Suppressor macrophage treated with lipopolysaccharide for 4 hours (primary cell): ENCODE results near the gene FRMD4A.

ENCODE experiments used
- DNase-seq: peaks from one replicate; pipeline ENCODE4 v3.0.0-alpha.2; 2020

Gene FRMD4A

DNA sequence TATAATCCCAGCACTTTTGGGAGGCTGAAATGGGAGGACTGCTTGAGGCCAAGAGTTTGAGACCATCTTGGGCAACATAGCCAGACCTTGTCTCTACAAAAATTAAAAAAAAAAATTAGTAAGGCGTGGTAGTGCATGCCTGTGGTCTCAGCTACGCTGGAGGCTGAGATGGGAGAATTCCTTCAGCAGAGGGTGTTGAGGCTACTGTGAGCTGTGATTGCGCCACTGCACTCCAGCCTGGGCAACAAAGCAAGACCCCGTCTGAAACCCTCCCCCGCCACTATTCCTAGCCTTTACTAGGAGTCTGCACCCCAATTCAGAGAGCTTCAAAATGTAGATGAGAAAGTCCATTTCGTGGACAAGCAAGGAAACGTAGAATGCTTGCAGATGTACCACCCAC, 648.8 kb downstream of the FRMD4A start:
- DNase-seq: no peak

DNA sequence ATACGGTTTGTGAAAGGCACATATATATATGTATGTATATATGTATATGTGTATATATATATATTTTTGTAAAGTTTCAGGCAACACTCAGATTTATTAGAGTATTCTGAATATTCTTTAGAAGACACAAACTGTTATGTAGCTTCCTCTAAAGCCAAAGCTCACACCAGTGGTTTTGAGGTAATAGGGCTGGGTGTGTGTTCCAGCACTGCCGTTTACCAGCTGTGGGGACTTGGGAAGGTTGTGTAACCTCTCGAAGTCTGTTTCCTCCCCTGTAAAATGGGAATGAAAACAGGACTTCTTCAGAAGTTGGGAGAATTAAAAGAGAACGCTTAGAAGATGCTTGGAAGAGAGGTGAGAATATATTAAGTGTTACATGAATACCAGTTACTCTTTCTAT, 649.2 kb downstream of the FRMD4A start:
- no peak for DNase-seq

DNA sequence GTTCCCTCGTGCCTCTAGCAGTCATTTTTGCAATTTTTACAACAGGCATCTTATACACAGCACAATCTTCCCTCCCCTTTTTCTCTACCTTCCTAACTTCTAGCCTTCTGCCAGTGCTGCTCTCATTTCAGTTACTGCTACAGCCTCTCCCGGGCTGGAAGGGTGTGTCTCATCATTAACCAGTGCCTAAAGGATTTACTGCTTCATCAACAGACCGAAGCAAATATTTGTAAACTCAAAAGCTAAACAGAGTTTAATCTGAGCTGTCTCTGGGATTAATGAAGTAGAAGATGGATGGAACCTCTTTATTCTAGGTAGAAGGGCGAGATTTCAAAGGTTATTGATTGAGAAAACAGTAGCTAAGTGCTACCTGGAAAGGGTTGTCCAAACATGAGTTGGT, 649.6 kb downstream of the FRMD4A start:
- DNase-seq: no peak

DNA sequence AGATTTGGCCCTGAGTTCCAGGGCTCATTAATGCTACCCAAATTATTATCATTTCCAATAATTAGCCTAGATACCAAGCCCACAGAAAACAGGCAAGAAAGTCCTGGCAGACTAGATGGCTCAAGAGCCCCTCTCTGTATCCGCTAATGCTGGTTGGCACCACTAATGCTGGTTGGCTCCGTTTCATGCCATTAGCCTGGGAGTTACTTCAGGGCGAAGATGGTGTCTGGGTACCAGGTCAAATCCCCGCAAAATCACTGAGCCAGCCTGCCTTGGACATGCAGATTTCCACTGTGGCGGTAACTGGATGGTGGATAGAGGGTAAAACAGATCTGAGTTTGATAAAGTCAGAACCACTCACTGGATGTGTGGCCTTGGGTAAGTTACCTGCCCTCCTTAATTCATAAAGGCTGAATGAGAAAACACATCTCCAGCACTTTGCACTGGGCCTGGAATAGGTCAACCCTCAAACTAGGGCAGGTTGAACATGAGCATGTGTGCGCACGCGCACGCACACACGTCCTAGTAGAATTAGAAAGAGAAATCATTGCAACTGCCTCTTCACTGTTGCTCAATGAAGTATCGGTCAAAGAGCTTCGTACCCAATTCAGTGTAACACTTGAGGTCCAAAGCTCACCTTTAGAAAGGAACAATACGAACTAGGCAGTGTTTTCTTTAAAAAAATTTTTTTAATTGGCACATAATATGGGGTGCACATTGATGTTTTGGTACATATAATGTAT, 652.5 kb downstream of the FRMD4A start:
- DNase-seq: no peak

DNA sequence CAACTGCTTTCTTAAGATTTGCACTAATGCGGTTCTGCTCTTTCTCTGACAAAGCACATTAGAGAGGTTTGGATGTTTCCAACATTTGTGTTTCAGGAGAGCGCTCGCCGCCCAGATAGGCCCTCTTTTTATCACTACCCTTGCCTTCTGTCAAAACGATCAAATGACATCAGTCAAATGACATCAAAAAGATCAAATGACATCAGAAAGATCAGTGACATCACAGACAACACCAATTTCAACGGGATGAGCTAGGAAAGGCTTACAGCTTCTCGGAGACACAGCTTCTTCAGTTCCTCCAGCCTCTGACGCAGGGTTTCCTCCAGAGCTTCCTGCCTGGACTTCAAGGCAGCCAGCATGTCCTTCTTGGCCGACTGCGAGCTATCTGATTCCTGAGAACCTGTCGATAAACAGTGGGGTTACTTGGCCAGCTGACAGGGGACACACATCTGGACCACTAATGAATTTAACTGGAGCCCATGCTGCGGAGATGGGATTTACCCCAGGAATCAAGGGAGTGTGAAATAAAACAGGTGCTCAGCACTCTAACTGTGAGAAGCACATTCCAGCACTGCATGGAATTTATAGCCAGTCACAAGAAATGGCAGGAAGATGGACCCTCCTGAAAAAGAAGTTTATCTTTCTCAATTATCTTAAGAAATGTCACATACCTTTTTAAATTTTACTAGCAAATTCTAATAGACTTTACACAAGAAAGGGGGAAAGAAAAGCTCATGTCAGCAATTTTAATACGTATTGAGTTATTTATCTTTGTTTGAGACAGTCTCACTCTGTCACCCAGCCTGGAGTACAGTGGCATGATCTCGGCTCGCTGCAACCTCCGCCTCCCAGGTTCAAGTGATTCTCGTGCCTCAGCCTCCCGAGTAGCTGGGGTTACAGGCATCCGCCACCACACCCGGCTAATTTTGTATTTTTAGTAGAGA, 655.8 kb downstream of the FRMD4A start:
- DNase-seq: no peak

DNA sequence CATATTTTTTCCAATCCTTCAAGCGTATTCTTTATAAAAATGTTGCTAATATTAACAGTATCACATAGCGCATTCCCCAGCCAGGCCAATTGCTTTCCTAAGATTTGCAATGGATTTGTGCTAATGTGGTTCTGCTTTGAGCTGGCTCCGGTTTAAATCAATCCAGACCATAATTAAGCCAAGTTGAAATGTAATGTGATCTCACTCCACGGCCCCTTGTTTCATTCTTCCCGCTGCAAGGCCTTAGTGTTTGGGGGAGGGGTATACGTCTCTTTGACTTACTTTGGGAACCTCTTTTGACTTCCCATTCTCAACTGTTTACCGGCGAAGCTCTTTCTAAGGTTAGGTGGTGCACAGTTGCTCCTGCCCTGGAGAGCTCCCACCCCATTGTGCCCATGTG, 657.6 kb downstream of the FRMD4A start:
- DNase-seq: no peak

DNA sequence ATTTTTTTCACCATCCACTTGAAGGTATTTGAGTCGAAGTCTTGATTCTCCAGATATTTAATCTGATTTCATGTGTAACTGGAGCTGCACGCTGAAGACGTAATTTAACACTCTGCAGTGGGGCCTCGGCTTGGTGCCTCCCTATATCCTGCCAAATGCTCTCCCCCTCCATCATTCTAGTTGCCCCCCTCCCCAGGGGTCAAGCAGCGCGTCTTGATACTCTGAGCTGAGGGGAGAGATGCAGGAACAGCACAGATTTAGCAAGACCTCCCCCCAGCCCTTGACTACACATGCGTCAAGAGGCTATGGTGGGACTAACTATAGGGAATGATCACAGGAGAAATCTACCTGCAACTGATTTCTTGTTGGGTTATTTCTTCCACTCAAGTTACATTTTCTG, 658.2 kb downstream of the FRMD4A start:
- DNase-seq: no peak

DNA sequence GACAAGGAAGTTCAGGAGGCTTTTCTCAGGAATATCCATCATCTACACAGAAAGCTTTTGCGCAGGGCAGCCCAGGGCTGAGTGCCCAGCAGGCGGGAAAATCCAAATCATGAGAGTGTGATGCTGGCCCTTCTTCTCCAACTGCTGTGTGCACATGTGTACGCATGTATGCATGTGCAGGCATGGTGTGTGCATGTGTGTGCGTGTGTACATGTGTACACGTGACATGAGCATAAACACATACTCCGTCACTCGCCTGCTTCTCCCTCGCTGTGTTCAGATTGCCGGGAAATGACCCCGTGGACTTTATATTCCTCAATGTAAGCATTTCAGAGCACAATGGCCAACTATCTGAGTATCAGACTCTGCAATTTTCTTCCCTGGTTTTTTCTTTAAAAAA, 658.8 kb downstream of the FRMD4A start:
- no peak for DNase-seq

DNA sequence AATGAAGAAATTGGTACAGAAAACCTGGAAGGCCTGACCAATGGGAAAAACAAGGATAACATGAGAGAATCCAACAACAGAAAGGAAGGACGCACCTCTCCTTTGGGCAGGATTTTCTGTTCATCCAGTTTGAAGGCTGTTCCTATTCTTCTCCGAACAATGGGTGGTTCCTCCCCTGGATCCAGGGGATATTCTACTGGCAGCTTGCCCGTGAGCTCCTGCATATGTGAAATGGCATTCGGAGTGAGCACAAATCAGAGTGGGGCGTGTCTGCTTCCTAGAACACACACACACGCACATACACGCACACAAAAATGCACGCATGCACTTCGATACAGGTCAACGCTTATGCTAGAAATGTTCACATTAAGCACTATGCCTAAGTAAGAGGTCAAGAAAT, 660.4 kb downstream of the FRMD4A start:
- DNase-seq: no peak

DNA sequence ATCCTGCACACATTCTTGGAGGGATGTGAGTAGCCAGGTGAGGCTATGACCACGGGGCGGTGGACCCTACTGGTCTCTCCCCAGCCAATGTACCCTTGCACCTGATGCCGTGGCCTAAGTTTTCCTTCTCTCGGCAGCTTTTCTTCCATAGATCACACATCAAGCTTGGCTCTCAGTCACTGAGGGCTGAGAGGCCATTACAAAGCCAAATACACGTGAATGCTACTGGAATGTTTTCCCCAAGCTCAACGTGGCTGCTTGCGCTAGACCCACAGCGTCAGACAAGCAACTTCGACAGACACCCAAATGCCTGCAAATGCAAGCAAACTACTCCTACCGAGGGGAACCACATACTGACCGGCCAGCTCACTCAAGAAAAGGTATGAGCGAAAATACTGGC, 660.8 kb downstream of the FRMD4A start:
- no peak for DNase-seq

DNA sequence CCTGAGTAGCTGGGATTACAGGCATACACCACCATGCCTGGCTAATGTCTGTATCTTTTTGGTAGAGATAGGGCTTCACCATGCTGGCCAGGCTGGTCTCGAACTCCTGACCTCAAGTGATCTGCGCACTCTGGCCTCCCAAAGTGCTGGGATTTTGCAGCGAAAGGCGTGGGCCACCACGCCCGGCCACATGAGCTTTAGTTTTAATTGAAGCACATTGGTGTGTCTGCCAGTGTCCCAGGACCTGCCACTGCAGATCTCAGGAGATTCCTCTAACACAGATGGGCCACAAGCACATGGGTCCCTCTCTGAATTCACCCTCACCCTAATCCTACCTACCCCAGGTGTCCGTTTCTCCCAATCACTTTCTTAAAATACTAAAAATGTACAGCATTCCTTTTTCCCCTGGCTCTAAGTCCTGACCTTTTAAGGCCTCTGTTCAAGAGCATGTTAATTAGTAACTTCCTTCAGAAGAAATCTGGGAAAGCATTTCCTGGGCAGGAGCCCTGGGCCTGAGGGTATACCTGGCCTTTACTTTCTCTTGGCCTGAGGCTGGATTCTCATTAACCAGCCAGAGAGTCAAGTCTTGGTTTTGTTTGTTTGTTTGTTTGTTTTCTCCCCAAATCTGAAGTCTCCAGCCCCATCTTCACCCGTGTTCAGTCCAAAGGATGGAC, 661.4 kb downstream of the FRMD4A start:
- no peak for DNase-seq

DNA sequence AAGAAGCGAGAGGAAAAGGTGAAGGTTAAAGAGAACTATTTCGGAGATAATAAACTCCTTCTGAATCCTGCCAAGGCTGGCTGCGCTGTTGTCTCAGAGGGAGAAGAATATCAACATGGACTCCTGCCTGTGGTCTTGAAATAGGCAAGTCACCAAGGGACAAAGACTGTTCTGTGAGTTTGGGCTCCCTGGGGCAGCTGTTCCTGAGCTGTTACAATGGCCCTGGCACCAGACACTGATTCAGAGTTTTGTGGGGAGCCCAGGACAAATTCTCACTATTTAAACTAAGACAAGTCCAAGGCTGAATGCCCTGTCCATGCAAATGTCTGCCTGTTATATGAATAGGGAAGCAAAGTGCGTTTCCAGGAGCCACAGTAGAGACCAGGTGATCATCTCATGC, 662.6 kb downstream of the FRMD4A start:
- no peak for DNase-seq

DNA sequence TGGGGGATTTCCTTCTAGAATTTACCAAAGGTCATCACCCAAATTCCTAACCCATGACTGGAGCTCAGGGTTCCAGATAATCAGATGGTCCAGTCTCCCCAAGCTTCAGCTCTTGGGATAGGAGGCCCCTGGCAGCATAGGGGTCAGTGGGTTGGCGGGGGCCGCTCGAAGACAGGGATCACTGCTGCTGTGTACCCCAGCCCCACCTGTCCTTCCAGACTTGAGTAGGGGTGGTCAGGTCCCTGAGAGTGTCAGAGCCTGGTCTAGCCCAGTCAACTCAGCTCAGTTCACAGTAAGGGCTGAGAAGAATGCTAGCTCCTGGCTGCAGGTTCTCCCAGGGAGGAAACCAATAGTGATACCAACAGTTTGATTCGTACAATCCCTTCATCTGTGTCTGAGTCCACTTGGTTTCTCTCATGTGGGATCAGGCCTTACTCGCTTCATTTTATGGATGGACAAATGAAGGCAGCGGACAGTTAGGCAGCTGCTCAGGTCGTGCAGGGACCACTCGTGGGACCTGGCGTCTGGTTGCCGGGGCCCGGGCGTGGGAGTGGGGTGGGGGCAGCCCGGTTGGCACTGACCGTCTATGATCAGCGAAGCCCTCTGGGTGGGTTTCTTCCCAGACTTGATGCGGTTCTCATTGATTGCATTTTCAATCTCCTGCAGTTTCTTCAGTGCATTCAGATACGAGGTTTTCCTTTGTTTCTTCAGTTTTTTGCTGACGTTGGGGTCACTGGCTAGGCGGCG, 665.0 kb downstream of the FRMD4A start:
- no peak for DNase-seq

DNA sequence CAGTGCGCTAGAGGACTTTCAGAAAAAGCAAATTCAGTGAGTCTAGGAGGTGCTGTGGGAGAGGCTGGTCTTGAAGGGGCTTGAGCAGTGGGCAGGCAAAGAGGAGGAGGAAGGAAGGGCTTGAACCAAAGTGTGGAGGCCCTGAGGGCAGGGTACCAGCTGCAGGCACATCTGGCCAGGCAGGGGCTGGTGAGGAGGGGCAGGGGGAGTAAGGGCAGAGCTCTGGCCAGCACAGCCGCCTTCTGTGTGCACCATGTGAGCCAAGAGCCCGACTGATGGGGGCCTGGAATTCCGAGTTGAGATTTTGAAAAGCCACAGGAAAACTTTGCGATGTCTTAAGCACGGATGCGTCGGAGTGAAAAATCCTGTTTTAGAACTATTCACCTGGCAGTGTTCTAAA, 669.5 kb downstream of the FRMD4A start:
- DNase-seq: no peak

DNA sequence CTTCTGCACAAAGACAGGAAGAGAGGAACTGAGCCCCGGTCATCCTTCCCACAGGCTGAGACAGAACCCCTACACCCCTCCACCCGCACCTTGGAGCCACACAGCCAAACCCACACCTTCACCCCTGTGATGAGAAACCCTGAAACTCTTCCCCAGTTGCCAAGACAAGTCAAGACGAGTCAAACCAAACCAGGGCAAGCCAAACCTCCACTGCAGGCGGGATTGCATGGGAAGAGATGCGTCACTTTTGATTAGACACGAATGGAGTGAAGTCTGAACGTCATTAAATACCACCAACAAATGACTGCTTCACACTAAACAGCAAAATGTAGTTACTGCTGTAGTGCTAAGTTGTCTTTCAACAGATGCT, 670.2 kb downstream of the FRMD4A start:
- DNase-seq: no peak

DNA sequence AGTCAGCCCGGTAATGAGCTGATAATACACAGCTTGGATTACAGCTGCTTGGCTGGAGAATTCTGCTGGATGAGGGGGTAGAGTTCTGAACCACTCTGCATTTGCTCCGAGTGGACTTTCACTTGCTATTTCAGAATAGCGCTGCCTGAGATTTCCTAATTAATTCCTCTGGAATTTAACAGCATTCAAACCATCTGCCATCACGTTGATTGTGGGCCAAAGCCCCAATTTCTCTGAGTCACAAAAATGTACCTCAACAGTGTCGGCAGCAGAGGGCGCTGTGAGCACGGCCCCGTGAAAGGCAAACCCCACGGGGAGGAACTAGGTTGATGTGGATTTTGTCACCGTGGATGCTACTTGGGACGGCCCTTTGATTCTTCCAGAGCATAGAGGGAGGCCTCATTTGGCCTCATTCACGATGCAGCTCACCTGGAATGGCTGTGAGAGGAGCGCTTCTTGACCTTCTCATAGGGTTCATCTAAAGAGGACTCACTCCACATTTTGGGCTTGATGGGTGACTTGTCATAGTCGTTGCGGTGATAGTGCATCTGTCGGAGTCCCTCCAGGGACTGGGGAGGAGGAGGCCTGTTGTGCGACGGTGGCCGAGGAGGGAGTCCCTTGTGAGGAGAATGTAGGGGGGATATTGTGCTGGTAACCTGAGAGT, 670.7 kb downstream of the FRMD4A start:
- DNase-seq: peak; percentile 78

DNA sequence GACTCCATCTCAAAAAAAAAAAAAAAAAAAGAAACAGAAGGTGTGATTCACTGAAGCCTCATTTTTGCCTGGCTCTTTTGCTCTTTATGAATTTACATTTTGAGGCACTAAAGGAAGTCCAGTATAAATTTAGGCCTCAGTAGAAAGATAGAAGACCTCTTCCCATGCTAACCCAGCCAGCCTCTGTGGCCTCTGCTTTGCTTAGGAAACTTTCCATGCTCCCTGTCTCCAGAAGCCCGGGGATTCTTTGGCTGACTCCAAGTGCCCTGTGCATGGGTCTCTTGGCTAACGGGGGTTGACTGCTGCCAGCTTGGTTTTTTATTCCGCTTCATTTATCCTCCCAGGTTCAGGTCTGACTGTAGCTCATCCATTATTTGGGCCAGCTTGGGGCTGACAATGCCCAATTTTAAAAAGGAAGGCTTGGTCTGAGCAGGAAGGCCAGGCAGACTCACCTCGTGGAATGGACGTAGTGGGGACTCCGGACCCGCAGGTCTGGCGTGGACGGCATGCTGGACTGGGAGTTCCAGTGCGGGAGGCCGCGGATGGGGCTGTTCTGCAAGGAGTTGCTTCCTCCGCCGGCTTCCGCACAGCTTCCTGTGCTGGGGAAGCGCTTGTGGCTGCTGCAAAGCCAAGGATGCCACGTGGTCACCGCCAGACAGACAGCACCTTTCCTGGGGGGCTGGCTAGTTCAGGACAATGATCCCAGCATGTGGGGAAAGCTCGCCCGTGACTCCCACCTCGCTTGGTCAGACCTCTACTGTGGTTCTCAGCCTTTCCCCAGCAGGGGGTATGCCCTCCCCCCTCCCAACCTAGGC, 671.6 kb downstream of the FRMD4A start:
- DNase-seq: peak; percentile 19

DNA sequence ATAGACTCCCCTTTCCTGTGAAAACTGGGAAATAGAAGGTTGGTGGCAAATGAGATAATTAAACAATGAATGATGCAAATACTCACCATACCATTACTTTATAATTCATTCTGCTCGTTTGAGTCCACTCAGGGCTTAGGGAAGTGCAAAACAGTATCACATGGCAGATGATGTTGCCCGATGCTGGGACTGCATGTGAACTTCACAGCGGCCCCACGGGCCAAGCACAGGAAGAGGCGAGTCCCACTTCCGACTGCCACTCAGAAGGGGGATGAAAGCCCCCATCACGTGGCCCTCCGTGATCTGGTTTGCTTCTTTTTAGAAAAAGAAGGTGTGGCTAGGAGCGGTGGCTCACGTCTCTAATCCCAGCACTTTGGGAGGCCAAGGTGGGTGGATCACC, 672.5 kb downstream of the FRMD4A start:
- DNase-seq: peak; percentile 36

DNA sequence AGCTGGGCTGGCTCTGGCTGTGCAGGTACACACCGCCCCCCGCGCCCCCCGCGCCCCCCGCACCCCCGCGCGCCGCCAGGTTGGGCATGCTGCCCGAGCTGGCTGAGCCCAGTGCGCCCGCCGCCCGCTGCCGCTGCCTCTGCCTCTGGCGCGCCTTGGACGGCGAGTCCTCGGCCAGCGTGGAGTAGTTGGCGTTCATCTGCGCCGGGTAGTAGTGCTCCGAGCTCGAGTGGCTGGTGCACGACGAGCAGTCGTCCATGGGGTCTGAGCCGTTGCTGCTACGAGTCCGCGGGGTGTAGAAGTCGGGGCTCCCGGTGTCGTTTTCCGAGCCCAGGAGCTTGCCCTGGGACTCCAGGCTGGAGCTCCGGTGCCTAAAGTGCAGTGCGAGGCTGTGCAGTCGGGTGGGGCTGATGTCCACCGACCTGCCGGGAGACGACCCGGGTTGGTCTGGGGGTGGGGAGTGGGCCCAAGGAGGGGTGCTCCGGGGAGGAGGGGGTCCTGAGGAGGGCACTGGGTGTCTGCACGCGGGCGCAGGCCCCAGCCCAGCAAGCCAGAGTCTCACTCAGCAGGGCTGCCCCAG, 673.5 kb downstream of the FRMD4A start:
- no peak for DNase-seq

DNA sequence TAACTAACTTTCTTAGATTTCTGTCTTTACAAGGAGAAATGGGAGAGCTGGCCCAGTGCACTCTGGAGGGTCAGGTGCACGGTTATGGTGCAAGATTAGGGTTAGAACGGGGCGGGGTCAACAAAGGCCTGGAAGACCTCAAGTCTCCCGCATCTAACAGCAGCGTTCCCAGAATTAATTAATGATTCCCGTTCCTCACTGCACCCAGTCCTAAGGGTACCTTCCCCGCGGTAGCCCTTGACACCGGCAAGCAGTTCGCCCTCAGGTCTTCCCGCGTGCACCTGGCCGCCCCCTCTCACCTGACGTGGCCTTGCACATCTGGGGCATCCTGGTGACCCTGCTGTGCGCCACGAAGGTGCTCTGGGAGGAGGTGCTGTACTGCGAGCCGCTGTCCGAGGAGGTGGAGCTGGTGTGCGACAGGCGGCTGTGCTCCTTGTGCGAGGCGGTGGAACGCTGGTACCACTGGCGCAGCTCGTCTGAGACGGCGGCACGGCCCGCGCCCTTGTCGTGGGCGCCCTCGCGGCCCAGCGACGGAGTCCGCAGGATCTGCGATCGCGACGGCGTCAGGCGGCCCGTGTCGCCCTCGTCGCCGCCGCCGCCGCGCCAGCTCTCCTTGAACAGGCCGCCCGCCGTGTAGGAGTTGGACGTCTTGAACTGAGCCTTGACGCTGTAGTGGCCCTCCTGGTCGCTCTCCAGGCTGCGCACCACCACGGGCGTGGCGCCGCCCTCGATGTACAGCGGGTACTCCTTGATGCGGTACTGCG, 674.2 kb downstream of the FRMD4A start:
- no peak for DNase-seq
